Erythroblast (primary cell): ENCODE data around the gene PCTP.

Experiments
- DNase-seq, 2 experiments: peaks; one replicate each; lab custom pipeline; 2025; lab: John Stamatoyannopoulos, UW
- GATA1 ChIP-seq: IDR thresholded peaks from 2 replicates; pipeline ENCODE4 v1.6.1; 2011; ENCODE audit warnings: low read depth, mild to moderate bottlenecking, control low read depth, low read length, moderate library complexity
- POLR2A ChIP-seq: IDR thresholded peaks from 2 replicates; pipeline ENCODE4 v1.6.1; 2011; ENCODE audit warnings: mild to moderate bottlenecking, low read length

PCTP gene

DNA sequence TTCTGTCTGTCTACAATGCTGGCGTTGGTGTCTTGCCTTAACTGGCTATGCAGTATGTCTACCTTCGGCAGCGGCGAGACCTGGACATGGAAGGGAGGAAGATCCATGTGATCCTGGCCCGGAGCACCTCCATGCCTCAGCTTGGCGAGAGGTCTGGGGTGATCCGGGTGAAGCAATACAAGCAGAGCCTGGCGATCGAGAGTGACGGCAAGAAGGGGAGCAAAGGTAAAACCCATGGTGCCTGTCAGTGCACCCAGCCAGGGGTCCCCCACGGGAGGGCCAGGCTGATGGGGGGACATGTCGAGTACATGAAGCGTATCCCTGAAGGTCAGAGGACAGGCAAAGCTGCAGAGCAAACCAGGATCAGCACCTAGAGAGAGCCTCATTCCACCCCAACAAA is 22.8 kb downstream of the PCTP start:
- no peak for DNase-seq

DNA sequence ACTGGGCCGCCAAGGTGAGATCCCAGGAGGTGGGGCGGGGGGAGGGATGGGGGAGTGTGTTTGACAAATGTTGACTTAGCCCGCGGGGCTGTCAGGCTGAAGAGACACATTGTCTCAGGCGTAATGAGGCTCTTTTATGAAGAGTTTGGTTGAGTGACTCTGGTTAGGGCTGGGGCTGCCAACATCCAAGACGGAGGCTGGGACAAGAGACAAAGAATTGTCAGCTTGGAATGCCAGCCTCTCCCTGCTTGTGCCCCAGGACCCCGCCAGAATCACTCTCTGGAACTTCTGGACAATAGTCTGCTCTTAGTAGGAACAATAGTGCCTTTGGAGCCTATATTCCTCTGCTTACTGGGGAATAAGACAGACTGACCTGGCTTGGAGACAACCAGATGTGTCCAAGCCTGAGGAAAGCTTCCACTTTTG is 24.0 kb downstream of the PCTP start:
- TF ChIP-seq POLR2A: no peak
- TF ChIP-seq GATA1: no peak
- no peak for DNase-seq

More for the DNA sequence above, 22.8 kb downstream of the PCTP start:
- TF ChIP-seq POLR2A: no peak
- no peak for TF ChIP-seq GATA1

DNA sequence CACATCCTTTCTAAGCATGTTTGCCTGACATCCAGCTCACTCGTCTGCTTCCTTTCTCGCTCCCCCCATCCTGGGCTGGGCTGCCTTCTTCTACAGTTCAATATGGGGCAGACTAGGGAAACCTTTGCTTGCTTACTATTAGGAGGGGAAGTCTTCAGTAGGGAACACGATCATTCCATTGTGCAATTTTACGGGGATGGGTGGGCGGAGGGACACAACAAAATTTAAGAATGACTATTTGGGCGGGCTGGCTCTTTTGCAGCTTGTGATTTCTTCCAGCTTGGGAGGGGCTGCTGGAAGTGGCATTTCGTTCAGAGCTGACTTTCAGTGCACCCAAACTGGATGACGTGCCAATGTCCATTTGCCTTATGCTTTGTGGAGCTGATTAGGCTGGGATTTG is 25.4 kb downstream of the PCTP start:
- TF ChIP-seq POLR2A (no peak), GATA1 (no peak)
- no peak for DNase-seq

DNA sequence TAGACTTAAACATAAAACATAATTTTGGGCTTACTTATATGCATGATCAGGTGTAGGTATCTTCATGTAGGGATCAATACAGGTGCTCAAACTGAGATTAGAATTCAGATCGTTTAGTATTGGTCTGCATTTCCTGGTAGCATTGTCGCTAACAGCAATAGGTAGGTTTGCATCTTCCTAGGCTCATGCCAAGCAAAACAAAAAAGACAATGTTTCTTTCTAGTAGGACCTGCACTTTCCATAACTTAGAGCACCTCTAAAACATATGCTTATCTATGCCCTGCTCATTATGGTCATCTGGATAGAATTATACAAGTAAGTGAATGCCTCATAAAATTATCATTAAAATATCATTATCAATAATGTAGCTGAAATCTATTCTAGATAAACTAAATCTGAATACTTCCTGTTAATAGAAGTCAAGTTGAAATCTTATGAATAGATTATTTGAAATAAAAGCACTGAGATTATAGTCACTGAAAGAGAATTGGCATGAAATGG is 26.7 kb downstream of the PCTP start:
- TF ChIP-seq GATA1: no peak
- no peak for TF ChIP-seq POLR2A
- DNase-seq: no peak

DNA sequence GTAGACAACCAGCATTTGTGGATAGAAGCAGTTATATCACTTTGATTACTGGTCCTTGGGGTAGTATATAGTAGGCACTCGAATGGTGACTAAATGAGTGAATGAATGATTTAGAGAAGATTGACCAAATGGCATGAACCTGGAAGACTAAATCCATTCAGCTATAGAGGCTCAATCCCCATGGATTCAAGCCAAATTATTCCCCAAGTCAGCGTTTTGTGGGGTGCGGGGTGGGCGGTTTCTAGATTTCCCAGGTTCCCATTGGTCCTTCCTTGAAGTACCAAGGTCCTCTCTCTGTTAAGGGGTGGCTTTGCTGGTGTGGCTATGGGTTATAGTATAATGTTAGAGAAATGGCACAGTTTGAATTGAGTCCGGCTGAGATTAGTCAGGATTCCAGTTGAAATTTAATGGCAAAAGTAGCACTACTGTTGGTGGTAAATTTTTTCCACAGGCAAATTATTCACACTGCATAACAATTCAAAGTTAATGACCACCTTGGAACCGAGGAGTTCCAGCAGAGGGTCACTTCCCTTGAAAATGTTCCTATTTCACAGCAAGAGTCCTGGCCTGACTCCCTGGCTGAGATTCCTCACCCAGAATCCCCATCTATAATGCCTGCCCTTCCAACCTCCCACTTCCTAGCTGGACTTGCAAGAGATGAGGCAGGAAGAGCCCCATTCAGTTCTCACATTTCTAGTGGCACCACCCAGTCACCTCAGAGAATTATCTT is 27.7 kb downstream of the PCTP start:
- TF ChIP-seq GATA1 (no peak), POLR2A (no peak)

DNA sequence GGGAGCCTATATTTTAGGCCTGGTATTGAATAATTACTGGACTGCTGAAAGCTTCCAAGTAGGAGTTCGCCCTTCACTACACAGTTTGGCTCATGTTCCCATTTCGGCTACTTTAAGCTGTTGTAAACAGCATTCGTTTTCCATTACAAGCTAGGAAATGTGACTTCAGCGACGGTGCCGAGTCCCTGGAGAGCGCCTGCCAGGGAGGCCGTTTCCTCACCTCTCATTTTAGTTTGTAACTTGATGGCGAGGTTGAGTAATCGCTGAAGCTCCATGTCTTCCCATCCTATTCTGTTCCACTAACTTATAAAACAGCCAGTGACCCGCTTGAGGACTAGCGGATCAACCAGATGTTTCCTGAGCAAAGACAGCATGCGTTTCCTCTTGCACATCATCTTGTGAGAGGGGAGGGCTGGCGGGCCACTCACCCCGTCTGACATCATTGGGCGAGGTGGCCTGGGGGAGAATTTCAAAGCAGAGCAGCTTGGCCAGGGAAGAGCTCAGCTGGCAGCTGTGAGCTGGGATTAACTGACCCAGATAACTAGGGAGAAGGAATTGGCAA is 32.9 kb downstream of the PCTP start:
- TF ChIP-seq GATA1 (no peak), POLR2A (no peak)
- no peak for DNase-seq

More for the DNA sequence above, 27.7 kb downstream of the PCTP start:
- no peak for DNase-seq

DNA sequence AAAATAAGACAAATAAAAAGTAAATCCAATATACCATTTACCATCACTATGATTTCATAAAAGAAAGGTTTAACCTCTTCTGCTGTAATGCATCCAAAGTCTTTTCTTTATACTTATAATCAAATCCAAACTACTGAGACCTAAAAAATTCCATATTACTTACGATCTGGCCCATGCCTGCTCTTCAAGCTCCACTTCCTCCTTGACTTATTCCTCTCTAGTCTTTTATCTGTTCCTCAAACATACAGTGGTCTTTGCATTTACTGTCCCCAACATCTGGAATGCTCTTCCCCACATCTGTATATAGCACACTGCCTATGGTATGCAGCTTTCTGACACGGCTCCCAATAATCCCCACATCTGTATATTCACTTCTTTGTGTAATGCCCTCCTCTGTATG is 33.8 kb downstream of the PCTP start:
- TF ChIP-seq POLR2A: no peak
- no peak for TF ChIP-seq GATA1
- DNase-seq: no peak

DNA sequence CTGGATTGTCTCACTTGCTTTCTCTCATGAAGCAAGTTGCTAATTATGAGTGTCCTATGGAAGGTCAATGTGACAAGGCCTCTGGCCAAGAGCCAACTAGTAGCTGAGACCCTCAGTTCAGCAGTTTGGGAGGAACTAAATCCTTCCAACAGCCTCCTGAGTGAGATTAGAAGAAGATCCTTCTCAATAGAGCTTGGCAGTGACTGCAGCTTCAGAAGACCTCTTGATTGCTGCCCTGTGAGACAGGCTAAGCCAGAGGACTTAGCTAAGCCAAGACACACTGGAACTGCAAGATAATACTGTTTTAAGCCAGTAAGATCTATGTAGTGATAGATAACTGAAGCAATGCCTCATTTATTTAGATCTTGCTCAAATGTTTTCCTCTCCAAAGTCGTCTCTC is 34.3 kb downstream of the PCTP start:
- TF ChIP-seq POLR2A (no peak), GATA1 (no peak)
- peak in 1 of 2 experiments; percentile 5 for DNase-seq

DNA sequence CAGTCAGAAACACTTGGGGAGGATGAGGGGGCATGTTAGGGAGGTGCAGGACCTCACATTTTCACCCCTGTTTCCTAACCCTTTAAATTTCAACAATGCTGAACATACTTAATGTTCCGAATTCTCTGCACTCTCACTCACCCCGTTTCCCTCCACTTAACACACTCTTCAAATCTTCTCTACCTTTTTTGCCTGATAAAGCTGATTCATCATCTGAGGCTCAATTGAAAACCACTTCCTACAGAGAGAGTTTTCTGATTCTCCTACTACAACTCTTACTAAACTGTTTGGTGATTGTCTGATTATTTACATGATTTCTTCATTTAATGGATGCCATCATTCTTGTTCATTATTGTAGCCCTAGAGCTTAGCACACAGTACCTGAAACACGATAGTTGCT is 42.4 kb downstream of the PCTP start:
- no peak for DNase-seq
- TF ChIP-seq POLR2A (no peak), GATA1 (no peak)

DNA sequence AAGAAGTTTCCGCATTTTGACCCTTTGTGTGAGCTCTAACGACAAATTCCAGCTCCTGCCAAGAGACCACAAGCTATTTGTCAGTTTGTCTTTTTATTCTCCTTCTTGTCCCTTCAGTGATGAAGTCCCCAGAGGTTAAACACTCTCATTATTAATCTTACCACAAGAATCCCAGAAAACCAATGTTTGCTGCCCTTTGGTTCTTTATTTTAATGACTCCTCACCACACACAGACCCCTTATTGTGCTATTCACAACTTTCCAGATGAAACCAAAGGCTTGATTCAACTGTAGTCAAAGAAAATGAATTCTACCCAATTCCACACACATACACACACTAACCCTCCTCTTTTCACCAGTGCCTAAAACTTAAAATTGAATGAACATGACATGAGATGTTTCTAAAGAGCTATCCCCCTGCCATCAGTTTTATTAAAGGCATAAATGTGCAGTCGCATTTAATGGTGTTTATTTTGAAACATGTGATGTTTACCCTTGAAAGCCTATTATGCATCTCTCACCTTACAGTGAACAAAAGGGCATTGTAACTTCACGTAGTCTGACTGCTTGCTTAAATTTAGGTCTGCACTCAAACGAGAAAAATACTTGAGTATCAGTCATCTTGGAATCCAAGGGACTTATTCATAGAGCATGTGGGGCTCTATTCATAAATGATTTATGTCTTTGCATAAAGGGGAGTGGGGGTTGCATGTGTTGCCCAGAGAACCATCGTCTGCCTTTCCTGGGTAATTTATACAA is 44.1 kb downstream of the PCTP start:
- TF ChIP-seq GATA1 (no peak), POLR2A (no peak)
- DNase-seq: no peak

DNA sequence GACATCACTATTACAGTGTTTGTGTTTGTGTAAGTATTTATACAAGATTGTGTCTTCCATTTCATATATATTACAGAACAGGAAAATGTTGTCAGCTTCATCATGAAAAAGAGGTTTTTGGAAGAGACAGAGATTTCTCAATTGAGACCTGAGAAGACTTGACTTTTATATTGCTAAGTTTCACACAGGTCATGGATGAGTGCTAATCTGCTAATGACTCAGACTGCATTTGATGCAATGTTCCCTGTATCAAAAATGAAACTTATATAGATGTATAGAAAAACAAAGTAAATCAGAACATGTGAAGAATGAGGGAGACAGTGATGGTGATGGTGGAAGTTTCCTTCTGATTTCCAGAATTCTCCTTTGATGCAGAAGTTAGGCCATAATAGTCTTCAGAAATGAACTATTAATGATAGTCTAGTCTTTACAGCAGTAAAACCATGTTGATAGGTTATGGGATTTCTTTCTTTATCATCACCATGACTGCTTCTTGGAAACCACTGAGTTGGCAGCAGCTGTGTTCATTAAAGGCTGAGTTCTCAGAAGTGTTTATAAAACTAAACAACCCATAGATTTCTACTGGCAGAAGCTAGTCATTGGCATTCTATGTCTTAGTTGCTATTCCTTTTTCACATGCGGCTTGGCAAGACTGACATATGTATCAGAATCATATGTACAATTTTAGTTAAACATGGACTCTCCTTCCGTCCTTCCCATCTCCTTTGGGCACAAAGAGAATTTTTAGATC is 56.1 kb downstream of the PCTP start:
- DNase-seq: no peak
- TF ChIP-seq POLR2A (no peak), GATA1 (no peak)

DNA sequence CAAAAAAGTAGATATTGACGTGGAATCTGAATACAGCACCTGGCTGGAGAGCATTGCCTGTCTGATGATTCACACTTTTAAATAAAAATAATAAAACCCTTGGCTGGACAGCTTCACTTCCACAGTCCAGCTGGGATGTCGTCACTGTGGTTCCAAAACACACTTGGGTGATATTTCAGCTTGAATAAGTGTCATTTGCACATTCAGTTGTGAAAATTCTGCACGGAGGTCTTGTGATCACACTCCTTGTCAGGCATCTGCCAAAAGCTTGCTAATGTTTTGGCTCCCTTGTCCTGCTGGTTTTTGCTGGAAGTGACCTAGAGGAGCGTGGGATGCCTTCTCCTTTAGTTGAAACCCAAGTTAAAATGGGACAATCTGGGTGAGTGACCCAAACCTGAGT is 60.7 kb downstream of the PCTP start:
- no peak for DNase-seq

DNA sequence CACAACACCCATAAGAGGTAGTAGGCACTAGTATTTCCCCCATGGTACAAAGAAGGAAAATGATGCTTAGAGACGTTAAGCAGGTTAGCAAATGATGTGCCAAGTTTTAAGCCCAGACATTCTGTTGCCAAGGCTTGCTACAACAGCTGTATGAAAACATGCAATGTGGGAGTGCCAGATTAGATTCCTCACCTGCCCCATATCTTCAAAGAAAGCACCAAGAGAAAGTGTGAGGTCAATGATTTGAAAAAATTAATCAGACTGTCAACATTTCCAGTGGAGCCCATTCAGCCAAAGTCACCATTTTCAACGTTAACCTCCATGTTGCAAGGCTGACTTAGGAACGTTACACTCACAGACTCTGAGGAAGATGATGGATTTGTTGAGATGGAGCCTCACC is 61.5 kb downstream of the PCTP start:
- no peak for DNase-seq
- TF ChIP-seq POLR2A (no peak), GATA1 (no peak)

More for the DNA sequence above, 60.7 kb downstream of the PCTP start:
- TF ChIP-seq GATA1 (no peak), POLR2A (no peak)
